Large intestine (tissue), 3 donors: ENCODE measurements around the gene QKI. TPM values are rescaled to one million over a fixed set of nuclear protein-coding genes. Genes with fewer than 3 reads are reported as not detected.

ENCODE experiments used
- DNase-seq, 2 donors: peaks; one replicate each; pipeline versions ENCODE4 v3.0.0 to v3.0.0-alpha.2; 2013
- H3K27ac ChIP-seq: one replicate; pipeline ENCODE4 v1.5.1; 2013; ENCODE audit warnings: low read length
- H3K27me3 ChIP-seq: 2 replicates; pipeline ENCODE4 v1.6.1; 2013; ENCODE audit warnings: low read length; ENCODE audit not compliant: control insufficient read depth, insufficient read depth
- H3K36me3 ChIP-seq: 2 replicates; pipeline ENCODE4 v1.6.1; 2013; ENCODE audit warnings: low read length; ENCODE audit not compliant: control insufficient read depth, insufficient read depth
- H3K4me1 ChIP-seq: one replicate; pipeline ENCODE4 v1.6.1; 2013; ENCODE audit warnings: low read length; ENCODE audit not compliant: control insufficient read depth, insufficient read depth
- H3K4me3 ChIP-seq: one replicate; pipeline ENCODE4 v1.5.1; 2013; ENCODE audit warnings: low read length
- H3K9me3 ChIP-seq: one replicate; pipeline ENCODE4 v1.6.1; 2013; ENCODE audit warnings: mild to moderate bottlenecking, low read depth, low read length, moderate library complexity; ENCODE audit not compliant: control insufficient read depth
- WGBS: methylation state at CpG from one replicate; pipeline ENCODE4 v1.1.5; 2013; ENCODE audit warnings: low lambda C conversion rate; ENCODE audit not compliant: insufficient coverage; 5-methylcytosine and 5-hydroxymethylcytosine counted together
- polyA plus RNA-seq: library from polyadenylated mRNA; unstranded; fragments of 120-200 nt; gene quantifications from one replicate; pipeline ENCODE4 v1.2.1, GENCODE V29; 2013

Gene QKI
- polyA plus RNA-seq, 1 donor = 30.2 TPM

GRCh38 chr6:163412801-163413344 is 1.6 kb upstream of the QKI start:
- no peaks in the 10 kb centered on the region for H3K36me3 ChIP-seq
- H3K4me1 ChIP-seq = no peaks in the 10 kb centered on the region
- peaks cover 2% of the 10 kb centered on the region for H3K9me3 ChIP-seq
- peak overlapping the region; percentile 64 for H3K27ac ChIP-seq
- DNase-seq = no peak
- 13% methylated on average over 3 of the region's 14 CpGs for WGBS
- peak overlapping the region; percentile 41 for H3K4me3 ChIP-seq
- H3K27me3 ChIP-seq = peaks cover 58% of the 10 kb centered on the region

GRCh38 chr6:163413345-163414116 is 987 bp upstream of the QKI start:
- WGBS = no CpG with 5 or more reads among the region's 109 CpGs
- peaks cover 57% of the 10 kb centered on the region for H3K27me3 ChIP-seq

GRCh38 chr6:163414946-163415619 is 565 bp downstream of the QKI start:
- Histone ChIP-seq H3K27me3 (peaks cover 51% of the 10 kb centered on the region), H3K27ac (peak overlapping the region; percentile 81), H3K9me3 (peaks cover 2% of the 10 kb centered on the region), H3K4me1 (no peaks in the 10 kb centered on the region), H3K4me3 (peak overlapping the region; percentile 61), H3K36me3 (no peaks in the 10 kb centered on the region)
- no peak for DNase-seq
- 0% methylated on average over 1 of the region's 94 CpGs for WGBS

More at GRCh38 chr6:163413345-163414116, 987 bp upstream of the QKI start:
- peaks cover 2% of the 10 kb centered on the region for H3K9me3 ChIP-seq
- H3K27ac ChIP-seq = peak overlapping the region; percentile 64
- H3K36me3 ChIP-seq = no peaks in the 10 kb centered on the region
- DNase-seq = peak; percentile 71 to 75
- H3K4me3 ChIP-seq = peak overlapping the region; percentile 41
- no peaks in the 10 kb centered on the region for H3K4me1 ChIP-seq

GRCh38 chr6:163415620-163416556 is 1.4 kb downstream of the QKI start:
- WGBS = 0% methylated on average over 3 of the region's 63 CpGs
- H3K27me3 ChIP-seq = peaks cover 51% of the 10 kb centered on the region
- H3K4me1 ChIP-seq = no peaks in the 10 kb centered on the region

GRCh38 chr6:163416557-163417253 is 2.2 kb downstream of the QKI start:
- Histone ChIP-seq H3K9me3 (peaks cover 2% of the 10 kb centered on the region), H3K4me1 (no peaks in the 10 kb centered on the region), H3K27ac (peak overlapping the region; percentile 72), H3K36me3 (no peaks in the 10 kb centered on the region), H3K27me3 (peaks cover 46% of the 10 kb centered on the region), H3K4me3 (peak overlapping the region; percentile 61)
- WGBS = 0% methylated on average over 5 of the region's 11 CpGs
- DNase-seq = peak in 1 of 2 donors; percentile 46

More at GRCh38 chr6:163415620-163416556, 1.4 kb downstream of the QKI start:
- H3K36me3 ChIP-seq = no peaks in the 10 kb centered on the region
- H3K27ac ChIP-seq = peak overlapping the region; percentile 81
- H3K9me3 ChIP-seq = peaks cover 2% of the 10 kb centered on the region
- peak in 1 of 2 donors; percentile 38 for DNase-seq
- peak overlapping the region; percentile 61 for H3K4me3 ChIP-seq

GRCh38 chr6:163417595-163417994 is 3.1 kb downstream of the QKI start:
- H3K27me3 ChIP-seq = peaks cover 48% of the 10 kb centered on the region
- H3K36me3 ChIP-seq = no peaks in the 10 kb centered on the region
- H3K9me3 ChIP-seq = peaks cover 2% of the 10 kb centered on the region
- DNase-seq = no peak
- H3K4me3 ChIP-seq = peak overlapping the region; percentile 3
- H3K4me1 ChIP-seq = no peaks in the 10 kb centered on the region
- no peak overlapping the region for H3K27ac ChIP-seq
- WGBS = 48% methylated on average over 2 of the region's 4 CpGs

GRCh38 chr6:163418311-163419029 is 4.0 kb downstream of the QKI start:
- Histone ChIP-seq H3K9me3 (peaks cover 2% of the 10 kb centered on the region), H3K27ac (no peak overlapping the region), H3K4me1 (no peaks in the 10 kb centered on the region), H3K4me3 (no peak overlapping the region), H3K36me3 (no peaks in the 10 kb centered on the region), H3K27me3 (peaks cover 46% of the 10 kb centered on the region)
- DNase-seq = no peak
- 76% methylated on average over 4 of the region's 5 CpGs for WGBS

- 75% methylated on average over 2 of the region's 6 CpGs for WGBS
- no peak overlapping the region for H3K4me3 ChIP-seq
- H3K27ac ChIP-seq = no peak overlapping the region
- no peak for DNase-seq
- no peaks in the 10 kb centered on the region for H3K36me3 ChIP-seq
- peaks cover 53% of the 10 kb centered on the region for H3K27me3 ChIP-seq
- no peaks in the 10 kb centered on the region for H3K4me1 ChIP-seq
- peaks cover 2% of the 10 kb centered on the region for H3K9me3 ChIP-seq
Measured at GRCh38 chr6:163419413-163420288, 5.1 kb downstream of the QKI start.
